Measurements from ENCODE around the gene ATR. TPM values are rescaled to one million over a fixed set of nuclear protein-coding genes. Genes with fewer than 3 reads are reported as not detected.

ATR gene
- total and polyA plus RNA-seq, 2 experiments from 2014 or later: 5.0 to 15.7 TPM

DNA sequence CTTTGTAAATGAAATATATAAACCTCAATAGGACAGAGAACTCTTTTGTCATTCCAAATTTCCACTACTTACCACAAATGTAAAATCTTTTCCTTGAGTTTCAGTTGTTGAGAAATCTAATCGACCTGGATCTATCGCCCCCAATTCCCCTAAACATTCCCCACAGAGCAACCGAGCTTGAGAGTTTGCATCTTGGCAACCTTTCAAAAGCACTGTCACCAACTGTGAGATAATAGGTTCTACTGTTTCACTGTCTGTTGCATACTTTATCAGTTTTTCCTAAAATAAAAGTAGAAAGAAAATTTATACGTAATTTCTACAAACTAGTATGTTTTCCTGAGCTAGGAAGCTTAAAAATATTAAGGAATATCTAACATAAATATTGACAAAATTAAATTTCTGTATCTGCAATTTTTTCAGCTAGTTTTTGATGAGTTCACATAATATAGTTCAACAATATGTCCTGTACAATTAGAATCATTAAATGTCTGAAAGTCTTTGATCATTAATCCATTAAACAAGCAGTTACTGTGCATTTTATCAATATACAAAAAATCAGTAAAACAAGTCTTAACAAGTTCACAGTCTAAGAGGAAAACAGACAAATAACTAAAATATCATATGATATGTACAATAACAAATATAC lies 54.5 kb downstream of the ATR start:
- Histone ChIP-seq H3K36me3 (no peaks in the 10 kb centered on the region), H3K4me3 (no peak overlapping the region), H3K4me1 (ENCODE audit: low read depth) (peaks cover 13% of the 10 kb centered on the region), H3K27ac (no peak overlapping the region), H3K27me3 (no peaks in the 10 kb centered on the region), H3K9me3 (ENCODE audit: low read depth) (peaks cover 6% of the 10 kb centered on the region)
- peak; percentile 11 to 19 for DNase-seq (ENCODE audit: low read depth in 1 of 2, low spot score in 1 of 2)
- TF ChIP-seq CTCF (IDR thresholded peaks at IDR 0.05; ENCODE audit: low read depth, low read length): no peak

GRCh38 chr3:142509079-142509478 lies 69.5 kb downstream of the ATR start:
- H3K9me3 ChIP-seq (ENCODE audit: low read depth): no peaks in the 10 kb centered on the region
- H3K4me3 ChIP-seq: no peak overlapping the region
- no peak for TF ChIP-seq CTCF (IDR thresholded peaks at IDR 0.05; ENCODE audit: low read depth, low read length)
- no peaks in the 10 kb centered on the region for H3K27me3 ChIP-seq
- no peak for DNase-seq (ENCODE audit: low read depth in 1 of 2, low spot score in 1 of 2)
- H3K4me1 ChIP-seq (ENCODE audit: low read depth): no peaks in the 10 kb centered on the region
- H3K36me3 ChIP-seq: peaks cover 18% of the 10 kb centered on the region
- H3K27ac ChIP-seq: no peak overlapping the region

DNA sequence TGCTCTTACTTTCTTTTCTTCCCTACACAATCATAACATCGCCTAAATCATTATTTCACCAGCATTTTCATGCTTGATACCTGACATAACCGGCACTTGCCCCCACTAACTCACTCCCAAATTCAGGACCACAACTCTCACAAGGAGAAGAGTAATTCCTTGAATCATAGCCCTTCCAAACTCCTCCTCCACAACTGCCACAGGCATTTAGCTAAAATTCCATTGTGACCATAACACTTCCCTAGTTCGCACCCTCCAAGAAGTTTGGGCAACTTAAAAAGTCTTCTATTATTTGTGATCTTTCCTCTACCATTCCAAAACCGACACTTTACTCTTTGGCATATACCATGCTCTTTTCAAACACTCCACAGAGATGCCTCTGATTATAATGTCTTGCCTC lies 71.3 kb downstream of the ATR start:
- no peak for TF ChIP-seq CTCF (IDR thresholded peaks at IDR 0.05; ENCODE audit: low read depth, low read length)
- Histone ChIP-seq H3K27ac (no peak overlapping the region), H3K36me3 (peaks cover 8% of the 10 kb centered on the region), H3K27me3 (no peaks in the 10 kb centered on the region), H3K4me3 (no peak overlapping the region), H3K9me3 (ENCODE audit: low read depth) (no peaks in the 10 kb centered on the region), H3K4me1 (ENCODE audit: low read depth) (no peaks in the 10 kb centered on the region)
- DNase-seq (ENCODE audit: low read depth in 1 of 2, low spot score in 1 of 2): peak in 1 of 2 donors; percentile 18

DNA sequence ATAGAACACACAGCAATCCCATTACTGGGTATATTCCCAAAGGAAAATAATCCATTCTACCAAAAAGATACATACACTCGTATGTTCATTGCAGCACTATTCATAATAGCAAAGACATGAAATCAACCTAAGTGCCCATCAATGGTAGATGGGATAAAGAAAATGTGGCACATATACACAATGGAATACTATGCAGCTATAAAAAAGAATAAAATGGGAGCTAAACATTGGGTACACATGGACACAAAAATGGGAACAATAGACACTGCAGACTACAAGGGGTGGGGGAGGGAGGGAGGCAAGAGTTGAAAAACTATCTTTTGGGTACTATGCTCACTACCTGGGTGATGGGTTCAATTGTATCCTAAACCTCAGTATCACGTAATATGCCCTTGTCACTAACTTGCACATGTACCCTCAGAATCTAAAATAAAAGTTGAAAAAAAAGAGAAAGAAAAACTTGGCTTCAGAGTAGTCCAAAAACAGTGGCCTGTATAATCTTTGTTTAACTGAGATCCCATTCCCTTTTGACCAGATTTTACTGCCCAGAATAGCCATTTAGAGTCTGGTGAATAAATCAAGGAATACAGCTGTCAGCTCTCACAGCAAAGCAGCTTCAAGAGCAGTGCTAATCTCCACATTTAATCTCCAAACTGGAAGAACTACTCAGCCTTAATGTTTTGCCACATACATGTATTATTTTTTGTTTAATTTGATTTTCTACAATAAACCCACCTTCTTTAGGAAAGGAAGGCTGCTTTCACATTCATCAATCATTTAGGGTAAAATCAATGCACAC lies 76.1 kb downstream of the ATR start:
- Histone ChIP-seq H3K36me3 (no peaks in the 10 kb centered on the region), H3K4me3 (no peak overlapping the region), H3K27me3 (no peaks in the 10 kb centered on the region), H3K9me3 (ENCODE audit: low read depth) (no peaks in the 10 kb centered on the region), H3K27ac (no peak overlapping the region), H3K4me1 (ENCODE audit: low read depth) (no peaks in the 10 kb centered on the region)
- DNase-seq (ENCODE audit: low read depth in 1 of 2, low spot score in 1 of 2): no peak
- TF ChIP-seq CTCF (IDR thresholded peaks at IDR 0.05; ENCODE audit: low read depth, low read length): no peak

GRCh38 chr3:142501004-142501926 lies 77.3 kb downstream of the ATR start:
- no peaks in the 10 kb centered on the region for H3K27me3 ChIP-seq
- H3K27ac ChIP-seq: no peak overlapping the region
- DNase-seq (ENCODE audit: low read depth in 1 of 2, low spot score in 1 of 2): peak in 1 of 2 donors; percentile 53
- no peaks in the 10 kb centered on the region for H3K9me3 ChIP-seq (ENCODE audit: low read depth)
- no peak for TF ChIP-seq CTCF (IDR thresholded peaks at IDR 0.05; ENCODE audit: low read depth, low read length)
- H3K36me3 ChIP-seq: peaks cover 4% of the 10 kb centered on the region
- no peaks in the 10 kb centered on the region for H3K4me1 ChIP-seq (ENCODE audit: low read depth)
- no peak overlapping the region for H3K4me3 ChIP-seq

Data from cardiac muscle cell (in vitro differentiated cells and primary cell).